H1 (cell line): ENCODE results near the gene KCTD21. TPM values are rescaled to one million over a fixed set of nuclear protein-coding genes. Genes with fewer than 3 reads are reported as not detected.

Source experiments
- CTCF ChIA-PET: fragments of 300-600 bp; sonication (Branson Sonifier 250); formaldehyde crosslinking; loops from one replicate; lab custom pipeline; 2021; ENCODE audit not compliant: partially characterized antibody; lab: Charles Lee
- POLR2A ChIA-PET: fragments of 300-600 bp; sonication (Branson Sonifier 250); formaldehyde crosslinking; loops from one replicate; lab custom pipeline; 2021; ENCODE audit warnings: inconsistent platforms; ENCODE audit not compliant: partially characterized antibody; lab: Charles Lee
- DNase-seq, 2 experiments: peaks; one replicate each; pipeline versions ENCODE4 v3.0.0 to v3.0.0-alpha.2; 2010 to 2022; ENCODE audit warnings: low spot score in 2 of 2, low read depth in 1 of 2, mixed read lengths in 1 of 2
- FAIRE-seq: peaks from 2 replicates; lab custom pipeline; 2011; peaks lifted over from hg19 to GRCh38; lab: Jason Lieb, UNC
- H2AFZ ChIP-seq: 2 replicates; pipeline ENCODE4 v1.8.1; 2012; ENCODE audit warnings: low read length, inconsistent platforms
- H2AK5ac ChIP-seq: 2 replicates; pipeline ENCODE4 v1.6.1; 2013; ENCODE audit warnings: low read depth, low read length
- H2BK120ac ChIP-seq: replicated peaks from 2 replicates; pipeline ENCODE3; 2013; ENCODE audit warnings: low read depth, low read length, inconsistent platforms
- H2BK12ac ChIP-seq: 2 replicates; pipeline ENCODE4 v1.6.1; 2013; ENCODE audit warnings: low read depth, low read length
- H2BK15ac ChIP-seq: 2 replicates; pipeline ENCODE4 v1.6.1; 2013; ENCODE audit warnings: low read length
- H2BK20ac ChIP-seq: 2 replicates; pipeline ENCODE4 v1.6.1; 2013; ENCODE audit warnings: low read length
- H2BK5ac ChIP-seq: 2 replicates; pipeline ENCODE4 v1.6.1; 2013; ENCODE audit warnings: low read depth, low read length
- H3K14ac ChIP-seq: 2 replicates; pipeline ENCODE4 v1.6.1; 2013; ENCODE audit warnings: inconsistent platforms; ENCODE audit not compliant: insufficient read length
- H3K18ac ChIP-seq: 2 replicates; pipeline ENCODE4 v1.6.1; 2013; ENCODE audit warnings: low read length; ENCODE audit errors: extremely low read depth
- H3K23ac ChIP-seq: 2 replicates; pipeline ENCODE4 v1.6.1; 2013; ENCODE audit warnings: inconsistent platforms; ENCODE audit not compliant: insufficient read length
- H3K23me2 ChIP-seq: 2 replicates; pipeline ENCODE4 v1.6.1; 2013; ENCODE audit warnings: low read depth, low read length
- H3K27ac ChIP-seq: 2 replicates; pipeline ENCODE4 v1.6.1; 2011; ENCODE audit warnings: low read depth, low read length, inconsistent platforms
- H3K27me3 ChIP-seq, 4 experiments: replicated peaks in 1 of 4; 1 replicate in 1 of 4; 2 replicates in 3 of 4; pipeline versions ENCODE4 v1.6.1 to v1.8.1; 2011 to 2013; ENCODE audit warnings: low read length in 3 of 4, mild to moderate bottlenecking in 3 of 4, inconsistent platforms in 2 of 4, mixed read lengths in 2 of 4, moderate library complexity in 1 of 4; ENCODE audit not compliant: control insufficient read depth in 3 of 4, insufficient read depth in 3 of 4; ENCODE audit errors: extremely low read depth in 1 of 4
- H3K36me3 ChIP-seq, 4 experiments: 2 replicates each; pipeline versions ENCODE4 v1.6.1 to v1.8.1; 2011 to 2013; ENCODE audit warnings: mild to moderate bottlenecking in 4 of 4, low read length in 3 of 4, moderate library complexity in 2 of 4, control low read depth in 1 of 4, inconsistent platforms in 1 of 4; ENCODE audit not compliant: insufficient read depth in 4 of 4, control insufficient read depth in 2 of 4
- H3K4ac ChIP-seq: replicated peaks from 2 replicates; pipeline ENCODE3; 2013; ENCODE audit warnings: low read length, low read depth, mixed read lengths, inconsistent platforms; ENCODE audit not compliant: insufficient read length
- H3K4me1 ChIP-seq, 4 experiments: replicated peaks in 1 of 4; 1 replicate in 1 of 4; 2 replicates in 3 of 4; pipeline versions ENCODE4 v1.6.1 to v1.8.1; 2011 to 2013; ENCODE audit warnings: low read length in 3 of 4, inconsistent platforms in 2 of 4, mixed read lengths in 1 of 4; ENCODE audit not compliant: insufficient read depth in 4 of 4, control insufficient read depth in 3 of 4
- H3K4me2 ChIP-seq, 2 experiments: 2 replicates each; pipeline versions ENCODE4 v1.6.1 to v1.8.1; 2011 to 2013; ENCODE audit warnings: low read depth in 2 of 2, low read length in 2 of 2, control low read depth in 1 of 2, inconsistent platforms in 1 of 2, mild to moderate bottlenecking in 1 of 2; ENCODE audit not compliant: insufficient read depth in 1 of 2
- H3K4me3 ChIP-seq, 4 experiments: fragments of 200-600, 300-600 bp in 1 of 4; sonication (generic), shearing (Covaris generic), sonication (Bioruptor Twin) in 1 of 4; 2 replicates each; pipeline versions ENCODE4 v1.5.1 to v1.8.1; 2011 to 2016; ENCODE audit warnings: low read length in 4 of 4, low read depth in 3 of 4, control low read depth in 2 of 4, inconsistent platforms in 2 of 4, mild to moderate bottlenecking in 2 of 4, mixed read lengths in 1 of 4, moderate library complexity in 1 of 4; ENCODE audit not compliant: insufficient read depth in 2 of 4; ENCODE audit errors: extremely low read depth in 1 of 4
- H3K56ac ChIP-seq: replicated peaks from 2 replicates; pipeline ENCODE3; 2013; ENCODE audit warnings: low read depth, mild to moderate bottlenecking, mixed read lengths, low read length, inconsistent platforms; ENCODE audit not compliant: insufficient read length
- H3K79me1 ChIP-seq: 2 replicates; pipeline ENCODE4 v1.6.1; 2013; ENCODE audit warnings: low read depth, low read length, control low read depth
- H3K79me2 ChIP-seq, 2 experiments: 2 replicates each; pipeline versions ENCODE4 v1.6.1 to v1.8.1; 2012 to 2013; ENCODE audit warnings: low read length in 2 of 2, mild to moderate bottlenecking in 2 of 2, inconsistent platforms in 1 of 2; ENCODE audit not compliant: insufficient read depth in 2 of 2, control insufficient read depth in 1 of 2
- H3K9ac ChIP-seq, 4 experiments: replicated peaks in 1 of 4; 1 replicate in 1 of 4; 2 replicates in 3 of 4; pipeline versions ENCODE4 v1.6.1 to v1.8.1; 2011 to 2013; ENCODE audit warnings: low read depth in 3 of 4, low read length in 3 of 4, control low read depth in 2 of 4, mild to moderate bottlenecking in 2 of 4, moderate library complexity in 2 of 4, inconsistent platforms in 1 of 4; ENCODE audit errors: extremely low read depth in 1 of 4
- H3K9me3 ChIP-seq, 2 experiments: 2 replicates each; pipeline versions ENCODE4 v1.6.1 to v1.8.1; 2012 to 2013; ENCODE audit warnings: mild to moderate bottlenecking in 2 of 2, moderate library complexity in 2 of 2, control low read depth in 1 of 2, inconsistent platforms in 1 of 2, low read depth in 1 of 2, low read length in 1 of 2, mixed read lengths in 1 of 2; ENCODE audit not compliant: insufficient read depth in 2 of 2
- H4K20me1 ChIP-seq, 2 experiments: replicated peaks in 1 of 2; 2 replicates each; pipeline versions ENCODE3 to v1.8.1; 2011 to 2013; ENCODE audit warnings: inconsistent platforms in 2 of 2, low read length in 2 of 2, mild to moderate bottlenecking in 1 of 2; ENCODE audit not compliant: insufficient read depth in 2 of 2, control insufficient read depth in 1 of 2
- H4K5ac ChIP-seq: 2 replicates; pipeline ENCODE4 v1.6.1; 2013; ENCODE audit warnings: low read length, low read depth, mixed read lengths, inconsistent platforms; ENCODE audit not compliant: insufficient read length
- H4K8ac ChIP-seq: 2 replicates; pipeline ENCODE4 v1.8.0; 2013; ENCODE audit warnings: mild to moderate bottlenecking, moderate library complexity, low read length, inconsistent platforms; ENCODE audit not compliant: insufficient read depth; ENCODE audit errors: extremely low read depth
- H4K91ac ChIP-seq: replicated peaks from 2 replicates; pipeline ENCODE3; 2013; ENCODE audit warnings: low read length, mixed read lengths, inconsistent platforms; ENCODE audit not compliant: insufficient read length
- CHD2 ChIP-seq: IDR thresholded peaks from 2 replicates; pipeline ENCODE4 v1.6.1; 2012; ENCODE audit warnings: low read length, improper control_type of control experiment
- KDM5A ChIP-seq: fragments of 200-600 bp; IDR thresholded peaks from 2 replicates; pipeline ENCODE4 v1.7.1; 2012; ENCODE audit warnings: mild to moderate bottlenecking, low read length, inconsistent platforms, mixed read lengths
- SRF ChIP-seq: IDR thresholded peaks from 2 replicates; pipeline ENCODE4 v1.6.1; 2011; ENCODE audit warnings: mild to moderate bottlenecking, low read depth, low read length, moderate library complexity
- TAF7 ChIP-seq: optimal IDR thresholded peaks from 2 replicates; pipeline ENCODE3; 2011; ENCODE audit warnings: low read depth, mild to moderate bottlenecking, inconsistent platforms, low read length, moderate library complexity, borderline replicate concordance
- WGBS, 2 experiments: shearing (Covaris generic) in 1 of 2; methylation state at CpG; one replicate each; pipeline versions ENCODE4 v1.1.6 to v1.1.7; 2013 to 2015; ENCODE audit warnings: low lambda C conversion rate in 2 of 2, mixed read lengths in 2 of 2, inconsistent platforms in 1 of 2, low coverage in 1 of 2, missing lambda C conversion rate in 1 of 2; ENCODE audit not compliant: insufficient replicate concordance in 2 of 2, insufficient coverage in 1 of 2, insufficient read length in 1 of 2; ENCODE audit errors: extremely low coverage in 1 of 2, missing lambda C conversion rate in 1 of 2; 5-methylcytosine and 5-hydroxymethylcytosine counted together
- polyA plus RNA-seq, 7 experiments: library from polyadenylated mRNA; depleted of rRNA in 3 of 7; stranded (reverse) in 5 of 7; unstranded in 2 of 7; fragments of >200 nt in 5 of 7; fragments of 200-250 nt in 2 of 7; gene quantifications; 1 replicate in 5 of 7; 2 replicates in 1 of 7; 4 replicates in 1 of 7; pipeline versions ENCODE4 v1.2.1 to v1.2.3, GENCODE V29; 2011 to 2013; ENCODE audit warnings: missing spikeins in 2 of 7, mixed read lengths in 2 of 7
- total RNA-seq: library from RNA; stranded (reverse); fragmentation: NEBNext Ultra II Directional; extraction: Animal tissue kit (Norgen Biotek cat#: 25700); gene quantifications from 2 replicates; pipeline ENCODE4 v1.2.1, GENCODE V29; 2021

The KCTD21 gene
- total and polyA plus RNA-seq, 2 of the 8 experiments (the other 6 are each of a cell fraction or from before 2014, with no cell fraction given), result 3.2 to 4.1 TPM

DNA sequence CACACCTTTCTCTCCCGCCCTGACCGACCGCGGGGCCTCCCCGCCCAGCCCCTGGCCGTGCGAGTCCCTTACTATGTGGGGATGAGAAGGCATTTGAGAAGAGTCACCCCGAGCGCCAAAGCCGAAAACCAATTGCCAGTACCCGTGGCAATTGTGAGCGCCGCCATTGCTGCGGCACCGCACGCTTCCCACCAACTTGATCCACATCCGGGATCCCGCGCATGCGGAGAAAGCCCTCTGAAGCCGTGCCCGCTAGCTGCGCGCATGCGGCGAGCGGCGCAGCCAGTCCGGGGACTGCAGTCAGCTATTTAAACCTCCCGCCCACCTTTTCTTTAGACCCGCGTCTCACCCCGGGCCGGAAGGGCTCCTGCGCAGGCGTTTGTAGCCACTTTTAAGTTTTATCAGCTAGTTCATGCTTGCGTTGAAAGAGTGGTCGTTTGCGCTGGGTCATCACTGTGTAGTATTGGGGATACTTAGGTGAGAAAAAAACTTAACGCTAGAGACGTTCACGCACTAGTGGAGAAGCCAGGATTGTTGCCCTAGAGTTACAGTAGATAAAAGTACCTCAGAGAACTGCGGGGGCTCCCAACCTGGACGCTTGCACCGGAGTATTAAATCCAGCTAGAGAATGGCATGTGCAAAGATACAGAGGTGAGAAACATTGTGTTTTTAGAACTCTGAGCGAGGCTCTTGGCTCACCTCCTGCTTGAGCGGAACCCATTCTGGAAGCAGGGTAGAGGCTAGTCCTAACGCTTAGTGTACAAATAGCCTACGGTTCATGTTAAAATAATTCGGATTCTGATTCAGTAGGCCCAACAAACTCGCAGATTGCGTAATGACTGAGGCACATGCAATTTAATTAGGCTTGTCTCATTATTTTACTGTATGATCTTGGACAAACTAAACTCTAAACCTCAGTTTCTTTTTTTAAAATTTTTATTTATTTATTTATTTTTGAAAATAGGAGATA lies 48.7 kb downstream of the KCTD21 start, which contains the start of gene ALG8:
TSS of gene ALG8 (minus strand) at position 205 of the 970 bp plus-strand sequence. CDS start at position 167, 38 bp downstream.
- no peaks in the 10 kb centered on the region for H3K27me3 ChIP-seq
- peak; percentile 87 to 95 for DNase-seq
- H2AFZ ChIP-seq, result peak within 1 kb of the TSS; percentile 84
- H4K5ac ChIP-seq, result peak within 1 kb of the TSS; percentile 65
- peak within 1 kb of the TSS; percentile 89 for H2BK5ac ChIP-seq
- ChIA-PET CTCF (interaction anchor here (0.6 kb wide), 1 partner anchor 659 kb away, joined by 6 read pairs; no protein-coding TSS in a partner anchor), POLR2A (interaction anchor here (0.6 to 4.5 kb wide), 25 partner anchors 8 to 444 kb away, joined by 3 to 32 read pairs (median 4); partner anchors contain the start of genes INTS4, KCTD21, NARS2 and NDUFC2)
- H3K56ac ChIP-seq, result peak within 1 kb of the TSS; percentile 38
- H3K79me1 ChIP-seq, result 0 out of 2 replicates have a peak, but pooled peaks cover 3% of the 10 kb centered on the region
- WGBS, 2 experiments, result 6% methylated on average over 52 of the region's 52 CpGs; no CpG with 5 or more reads in 1 of the 2 experiments
- peak within 1 kb of the TSS; percentile 62 for H3K4ac ChIP-seq
- peak within 1 kb of the TSS; percentile 75 to 91 (median 84) for H3K4me3 ChIP-seq
- H3K9ac ChIP-seq, result peak within 1 kb of the TSS; percentile 84 to 94 (median 92)
- no peak within 1 kb of the TSS for H2BK20ac ChIP-seq
- H3K14ac ChIP-seq, result no peak within 1 kb of the TSS
- H4K8ac ChIP-seq, result peak within 1 kb of the TSS; percentile 98
- no peaks in the 10 kb centered on the region for H3K9me3 ChIP-seq
- peaks cover 13% of the 10 kb centered on the region for H3K23me2 ChIP-seq
- H2BK12ac ChIP-seq, result no peak within 1 kb of the TSS; the same call in 1 of the 2 replicates
- H3K79me2 ChIP-seq, result peaks cover 0 to 25% of the 10 kb centered on the region in 2 experiments; a peak in 3 of 4 replicates
- H4K91ac ChIP-seq, result peak within 1 kb of the TSS; percentile 78
- H2BK15ac ChIP-seq, result peak within 1 kb of the TSS; percentile 90
- H2BK120ac ChIP-seq, result peak within 1 kb of the TSS; percentile 14
- H3K4me2 ChIP-seq, result peak within 1 kb of the TSS; percentile 76 to 82
- peak within 1 kb of the TSS; percentile 87 for H3K27ac ChIP-seq
- H3K18ac ChIP-seq, result peak within 1 kb of the TSS; percentile 89
- no peaks in the 10 kb centered on the region; a peak in 1 of 7 replicates for H3K4me1 ChIP-seq
- peaks cover 2 to 8% (median 5%) of the 10 kb centered on the region in 4 experiments; a peak in 5 of 8 replicates for H3K36me3 ChIP-seq
- no peaks in the 10 kb centered on the region for H4K20me1 ChIP-seq
- no peak within 1 kb of the TSS for H3K23ac ChIP-seq
- FAIRE-seq, result no peak
- 0 out of 2 replicates have a peak within 1 kb of the TSS, but pooled peaks have one; percentile 30 for H2AK5ac ChIP-seq
- TF ChIP-seq SRF (0 out of 2 replicates have a peak, but pooled peaks have one; percentile 26), KDM5A (peak; percentile 53; the same call in 1 of the 2 replicates), TAF7 (peak; percentile 89), CHD2 (no peak; the same call in 1 of the 2 replicates)
